ENCODE measurements around the gene PRKAR2A. TPM values are rescaled to one million over a fixed set of nuclear protein-coding genes. Genes with fewer than 3 reads are reported as not detected.

PRKAR2A gene
- polyA plus RNA-seq, 4 donors, result 38.3 to 47.7 (median 42.8) TPM

GRCh38 chr3:48696601-48697000 is 151.1 kb downstream of the PRKAR2A start:
- no peak for DNase-seq (ENCODE audit: low read depth in 4 of 4, low spot score in 2 of 4)

Other genes starting within 250 kb of the PRKAR2A start
- 100 to 1,000 TPM; 280 to 313 (median 289) TPM for gene UQCRC1, start 238.2 kb downstream of the PRKAR2A start, polyA plus RNA-seq (ENCODE audit: insufficient read length in 4 of 4)
- under 1 TPM in 1 of 4 donors, not detected in 3; 0.21 TPM for gene TMEM89, start 226.1 kb downstream of the PRKAR2A start, polyA plus RNA-seq (ENCODE audit: insufficient read length in 4 of 4)
- 10 to 100 TPM; 18.0 to 36.9 (median 27.4) TPM for gene SLC26A6, start 212.4 kb downstream of the PRKAR2A start, polyA plus RNA-seq (ENCODE audit: insufficient read length in 4 of 4)
- gene CELSR3, start 185.0 kb downstream of the PRKAR2A start, polyA plus RNA-seq (ENCODE audit: insufficient read length in 4 of 4), result 1 to 10 TPM in 2 of 4 donors, under 1 TPM in 2; 0.67 to 1.4 (median 1.1) TPM
- gene NCKIPSD, start 162.0 kb downstream of the PRKAR2A start, polyA plus RNA-seq (ENCODE audit: insufficient read length in 4 of 4), result 10 to 100 TPM; 14.3 to 24.0 (median 20.5) TPM
- gene IP6K2, start 130.7 kb downstream of the PRKAR2A start, polyA plus RNA-seq (ENCODE audit: insufficient read length in 4 of 4), result 100 to 1,000 TPM; 182 to 311 (median 218) TPM
- gene SLC25A20, start 51.0 kb upstream of the PRKAR2A start, polyA plus RNA-seq (ENCODE audit: insufficient read length in 4 of 4), result 10 to 100 TPM; 16.8 to 20.8 (median 18.2) TPM
- gene ARIH2, start 71.0 kb upstream of the PRKAR2A start, polyA plus RNA-seq (ENCODE audit: insufficient read length in 4 of 4), result 10 to 100 TPM; 57.0 to 99.7 (median 78.8) TPM
- gene P4HTM, start 142.4 kb upstream of the PRKAR2A start, polyA plus RNA-seq (ENCODE audit: insufficient read length in 4 of 4), result 10 to 100 TPM; 44.9 to 55.0 (median 50.2) TPM
- gene WDR6, start 159.5 kb upstream of the PRKAR2A start, polyA plus RNA-seq (ENCODE audit: insufficient read length in 4 of 4), result 100 to 1,000 TPM; 155 to 242 (median 204) TPM
- 10 to 100 TPM; 71.4 to 77.9 (median 74.9) TPM for gene DALRD3, start 170.7 kb upstream of the PRKAR2A start, polyA plus RNA-seq (ENCODE audit: insufficient read length in 4 of 4)
- gene NDUFAF3, start 174.2 kb upstream of the PRKAR2A start, polyA plus RNA-seq (ENCODE audit: insufficient read length in 4 of 4), result 10 to 100 TPM; 60.5 to 91.6 (median 74.7) TPM
- gene IMPDH2, start 181.5 kb upstream of the PRKAR2A start, polyA plus RNA-seq (ENCODE audit: insufficient read length in 4 of 4), result 100 to 1,000 TPM; 206 to 227 (median 217) TPM
- 10 to 100 TPM; 77.5 to 97.9 (median 82.8) TPM for gene QRICH1, start 246.2 kb upstream of the PRKAR2A start, polyA plus RNA-seq (ENCODE audit: insufficient read length in 4 of 4)